GM18507 (cell line): Measurements from ENCODE around the gene SMARCC1.
"Not testable (repeated sequence)": the region's sequence is repeated elsewhere in the genome, so short reads cannot be mapped to it uniquely, and the experiment has no call there.

Experiments used
- DNase-seq: peaks from one replicate; pipeline ENCODE4 v3.0.0; 2011; ENCODE audit warnings: low read depth; ENCODE audit not compliant: insufficient read length; ENCODE audit errors: extremely low spot score
- FAIRE-seq: peaks from 2 replicates; lab custom pipeline; 2011; peaks lifted over from hg19 to GRCh38; lab: Jason Lieb, UNC

The SMARCC1 gene

GRCh38 chr3:47778746-47779145 is 2.9 kb downstream of the SMARCC1 start:
- DNase-seq (no peak), FAIRE-seq (no peak)

DNA sequence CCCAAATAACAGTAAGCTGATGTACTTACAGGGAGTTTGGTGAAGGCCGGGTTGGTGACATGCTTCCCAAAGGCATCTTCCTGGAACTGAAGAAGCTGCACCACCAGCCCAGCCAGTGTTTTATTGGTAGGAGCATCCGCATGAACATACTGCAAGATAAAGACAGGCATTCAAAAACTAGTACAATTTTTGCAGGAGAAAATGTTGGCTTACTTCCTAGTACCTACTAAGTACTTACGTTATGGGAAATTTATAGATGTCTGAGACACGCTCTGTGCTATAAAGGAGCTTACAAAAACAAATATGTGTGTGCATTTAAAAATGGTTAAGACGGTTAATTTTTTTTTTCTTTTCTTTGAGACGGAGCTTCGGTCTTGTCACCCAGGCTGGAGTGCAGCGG is 8.9 kb downstream of the SMARCC1 start:
- DNase-seq (no peak), FAIRE-seq (no peak)

GRCh38 chr3:47772047-47772446 is 9.6 kb downstream of the SMARCC1 start:
- no peak for DNase-seq
- FAIRE-seq = no peak

DNA sequence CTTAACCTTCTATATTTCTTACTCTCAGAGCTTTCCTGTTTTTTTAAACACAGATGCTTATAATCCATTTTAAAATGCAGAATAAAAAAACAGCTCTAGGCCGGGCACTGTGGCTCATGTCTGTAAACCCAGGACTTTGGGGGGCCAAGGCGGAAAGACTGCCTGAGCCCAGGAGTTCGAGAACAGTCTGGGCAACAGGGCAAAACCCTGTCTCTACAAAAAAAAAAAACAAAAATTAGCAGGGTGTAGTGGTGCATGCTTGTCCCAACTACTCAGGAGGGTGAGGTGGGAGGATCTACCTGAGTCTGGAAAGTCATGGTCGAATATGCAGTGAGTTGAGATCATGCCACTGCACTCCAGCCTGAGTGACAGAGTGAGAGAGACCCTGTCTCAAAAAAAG is 15.5 kb downstream of the SMARCC1 start:
- FAIRE-seq (no peak), DNase-seq (no peak)

- no peak for DNase-seq
- FAIRE-seq = no peak
Observed at GRCh38 chr3:47762233-47762632, 19.5 kb downstream of the SMARCC1 start.

DNA sequence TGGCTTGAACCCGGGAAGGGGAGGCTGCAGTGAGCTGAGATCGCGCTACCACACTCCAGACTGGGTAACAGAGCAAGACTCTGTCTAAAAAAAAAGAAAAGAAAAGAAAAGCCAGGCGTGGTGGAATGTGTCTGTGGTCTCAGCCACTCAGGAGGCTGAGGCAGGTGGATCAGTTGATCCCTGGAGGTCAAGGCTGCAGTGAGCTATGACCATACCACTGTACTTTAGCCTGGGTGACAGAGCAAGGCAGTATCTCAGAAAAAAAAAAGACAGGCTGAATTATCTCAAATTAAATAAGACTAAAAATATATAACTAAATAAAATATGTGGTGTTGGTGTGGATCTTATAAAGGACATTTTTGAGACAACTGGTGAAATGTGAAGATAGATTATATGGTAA is 20.6 kb downstream of the SMARCC1 start:
- DNase-seq = no peak
- FAIRE-seq = no peak

DNA sequence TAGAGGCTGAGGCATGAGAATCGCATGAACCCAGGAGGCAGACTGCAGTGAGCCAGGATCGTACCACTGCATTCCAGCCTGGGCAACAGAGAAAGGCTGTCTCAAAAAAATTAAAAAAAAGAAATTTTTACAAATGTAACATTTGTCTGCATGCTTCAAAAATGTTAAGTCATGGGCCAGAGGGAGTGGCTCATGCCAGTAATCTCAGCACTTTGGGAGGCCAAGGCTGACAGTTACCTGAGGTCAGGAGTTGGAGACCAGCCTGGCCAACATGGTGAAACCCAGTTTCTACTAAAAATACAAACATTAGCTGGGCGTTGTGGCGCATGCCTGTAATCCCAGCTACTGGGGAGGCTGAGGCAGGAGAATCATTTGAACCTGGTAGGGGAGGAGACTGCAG is 21.5 kb downstream of the SMARCC1 start:
- FAIRE-seq, DNase-seq: not testable (repeated sequence)

DNA sequence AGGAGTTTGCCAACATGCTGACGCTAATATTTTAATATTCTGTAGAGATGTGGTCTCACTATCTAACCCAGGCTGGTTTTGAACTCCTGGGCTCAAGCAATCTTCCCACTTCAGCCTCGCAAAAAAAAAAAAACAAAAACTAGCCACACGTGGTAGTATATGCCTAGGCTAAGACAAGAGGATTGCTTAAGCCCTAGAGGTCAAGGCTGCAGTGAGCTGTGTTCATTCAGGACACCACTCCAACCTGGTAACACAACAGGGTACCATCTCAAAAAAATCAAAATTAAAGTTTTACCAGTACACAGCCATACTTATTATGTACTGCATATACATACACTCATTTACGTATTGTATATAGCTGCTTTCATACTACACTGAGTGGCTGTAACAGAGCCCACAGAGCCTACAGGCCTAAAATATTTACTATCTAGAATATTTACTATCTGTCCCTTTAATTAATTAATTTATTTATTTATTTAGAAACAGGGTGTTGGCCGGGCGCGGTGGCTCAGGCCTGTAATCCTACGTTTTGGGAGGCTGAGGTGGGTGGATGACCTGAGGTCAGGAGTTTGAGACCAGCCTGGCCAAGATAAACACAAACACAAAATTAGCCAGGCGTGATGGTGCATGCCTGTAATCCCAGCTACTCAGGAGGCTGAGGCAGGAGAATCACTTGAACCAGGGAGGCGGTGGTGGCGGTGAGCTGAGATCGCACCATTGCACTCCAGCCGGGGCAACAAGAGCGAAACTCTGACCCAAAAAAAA is 23.2 kb downstream of the SMARCC1 start:
- no peak for DNase-seq
- no peak for FAIRE-seq

- DNase-seq = no peak
- FAIRE-seq = no peak
Observed at GRCh38 chr3:47752716-47753115, 29.0 kb downstream of the SMARCC1 start.

- not testable (repeated sequence) for FAIRE-seq, DNase-seq
Observed at GRCh38 chr3:47750811-47751354, 30.8 kb downstream of the SMARCC1 start.

DNA sequence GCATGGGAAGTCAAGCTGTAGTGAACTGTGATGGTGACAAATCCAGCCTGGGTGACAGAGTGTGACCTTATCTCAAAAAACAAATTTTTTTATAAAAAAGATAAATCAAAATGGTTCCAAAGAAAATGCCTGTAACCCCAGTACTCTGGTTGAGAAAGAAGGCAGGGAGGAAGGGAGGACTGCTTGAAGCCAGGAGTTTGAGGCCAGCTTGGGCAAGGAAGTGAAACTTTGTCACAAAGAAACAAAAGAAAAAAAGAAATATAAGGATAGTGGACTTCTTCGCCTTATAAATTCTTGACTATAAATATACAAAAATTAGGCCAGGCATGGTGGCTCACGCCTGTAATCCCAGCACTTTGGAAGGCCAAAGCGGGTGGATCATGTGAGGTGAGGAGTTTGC is 34.1 kb downstream of the SMARCC1 start:
- FAIRE-seq = no peak
- no peak for DNase-seq

GRCh38 chr3:47746264-47746663 is 35.4 kb downstream of the SMARCC1 start:
- DNase-seq (no peak), FAIRE-seq (no peak)

DNA sequence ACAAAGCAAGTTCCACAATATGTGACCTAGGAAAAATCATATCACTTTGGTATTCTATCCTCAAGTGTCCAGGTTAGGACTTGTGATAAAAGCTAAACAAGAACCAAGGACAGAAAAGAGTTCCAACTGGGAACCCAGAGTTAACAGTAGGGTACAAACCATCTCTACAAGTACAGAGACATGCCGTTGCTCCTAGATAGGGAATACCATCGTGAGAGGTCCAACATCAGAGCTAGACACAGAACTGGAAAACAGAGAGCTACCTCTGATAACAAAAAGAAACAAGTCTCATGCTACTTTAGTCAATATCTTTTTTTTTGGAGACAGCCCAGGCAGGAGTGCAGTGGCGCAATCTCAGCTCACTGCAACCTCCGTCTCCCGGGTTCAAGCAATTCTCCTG is 37.8 kb downstream of the SMARCC1 start:
- FAIRE-seq = no peak
- DNase-seq = no peak

- not testable (repeated sequence) for FAIRE-seq
Observed at GRCh38 chr3:47743352-47743751, 38.3 kb downstream of the SMARCC1 start.

GRCh38 chr3:47741925-47742324 is 39.8 kb downstream of the SMARCC1 start:
- FAIRE-seq (peak; percentile 73), DNase-seq (no peak)

More at GRCh38 chr3:47743352-47743751, 38.3 kb downstream of the SMARCC1 start:
- DNase-seq = not testable (repeated sequence)

DNA sequence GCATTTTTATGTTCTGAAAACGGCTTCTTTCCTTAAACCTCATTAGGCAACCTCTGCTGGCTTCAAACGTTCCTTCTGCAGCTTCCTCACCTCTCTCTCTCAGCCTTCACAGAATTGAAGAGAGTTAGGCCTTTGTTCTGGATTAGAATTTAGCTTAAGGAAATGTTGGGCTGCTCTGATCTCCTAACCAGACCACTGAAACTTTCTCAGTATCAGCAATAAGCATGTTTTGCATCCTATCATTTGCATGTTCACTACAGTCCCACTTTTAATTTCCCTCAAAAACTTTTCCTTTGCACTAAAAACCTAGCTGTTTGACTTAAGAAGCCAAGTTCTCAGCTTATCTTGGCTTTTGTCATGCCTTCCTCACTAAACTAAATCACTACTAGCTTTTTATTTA is 49.5 kb downstream of the SMARCC1 start:
- DNase-seq = no peak
- FAIRE-seq = peak; percentile 83

DNA sequence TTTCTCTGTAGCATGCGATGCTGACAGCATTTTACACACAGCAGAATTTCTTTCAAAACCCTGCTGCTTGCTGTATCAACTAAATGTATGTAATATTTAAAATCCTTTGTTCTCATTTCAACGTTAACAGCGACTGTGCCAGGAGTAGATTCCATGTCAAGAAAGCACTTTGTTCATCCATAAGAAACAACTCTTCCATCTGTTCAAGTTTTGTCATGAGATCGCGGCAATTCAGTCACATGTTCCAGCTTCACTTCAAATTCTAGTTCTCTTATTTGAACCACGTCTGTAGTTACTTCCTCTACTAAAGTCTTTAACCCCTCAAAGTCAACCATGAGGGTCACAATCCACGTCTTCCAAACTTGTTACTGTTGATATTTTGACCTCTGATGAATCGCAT is 50.6 kb downstream of the SMARCC1 start:
- FAIRE-seq (no peak), DNase-seq (no peak)

- DNase-seq = no peak
- no peak for FAIRE-seq
Observed at GRCh38 chr3:47722859-47723258, 58.8 kb downstream of the SMARCC1 start.

DNA sequence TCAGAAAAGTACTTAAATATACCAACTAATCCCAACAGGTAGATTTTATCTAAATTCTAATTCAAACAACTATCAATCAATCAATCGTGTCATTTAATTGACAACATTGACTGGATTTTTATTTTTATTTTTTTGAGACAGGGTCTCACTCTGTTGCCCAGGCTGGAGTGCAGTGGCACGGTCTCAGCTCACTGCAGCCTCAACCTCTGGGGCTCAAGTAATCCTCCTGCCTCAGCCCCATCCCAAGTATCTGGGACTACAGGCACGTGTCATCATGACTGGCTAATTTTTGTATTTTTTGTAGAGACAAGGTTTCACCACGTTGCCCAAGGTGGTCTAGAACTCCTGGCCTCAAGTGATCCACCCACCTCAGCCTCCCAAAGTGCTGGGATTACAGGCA is 64.2 kb downstream of the SMARCC1 start:
- FAIRE-seq, DNase-seq: not testable (repeated sequence)

GRCh38 chr3:47716656-47717055 is 65.0 kb downstream of the SMARCC1 start:
- FAIRE-seq (no peak), DNase-seq (no peak)

DNA sequence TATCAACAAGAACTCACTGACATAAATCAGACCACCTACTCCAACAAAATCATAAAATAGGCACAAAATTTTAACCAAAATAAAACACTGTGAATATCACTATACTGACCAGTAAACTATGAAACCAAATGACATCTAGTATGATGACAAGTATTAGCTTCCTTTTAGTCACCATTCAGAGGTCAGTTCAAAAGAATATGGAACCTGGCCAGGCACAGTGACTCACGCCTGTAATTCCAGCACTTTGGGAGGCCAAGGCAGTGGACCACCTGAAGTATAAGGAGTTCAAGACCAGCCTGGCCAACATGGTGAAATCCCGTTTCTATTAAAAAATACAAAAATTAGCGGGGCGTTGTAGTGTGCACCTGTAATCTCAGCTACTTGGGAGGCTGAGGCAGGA is 65.8 kb downstream of the SMARCC1 start:
- no peak for DNase-seq
- FAIRE-seq = no peak
